BJ (cell line): ENCODE measurements around the gene TCAP. TPM values are rescaled to one million over a fixed set of nuclear protein-coding genes. Genes with fewer than 3 reads are reported as not detected.

Experiments used
- CTCF ChIA-PET: fragments of 350-600 bp; formaldehyde crosslinking; extraction: SDS; loops from one replicate; lab custom pipeline; 2021; ENCODE audit warnings: antibody characterized with exemption, inconsistent platforms; lab: Yijun Ruan, JAX
- POLR2A ChIA-PET: fragments of 300-600 bp; sonication (Branson Sonifier 250); formaldehyde crosslinking; extraction: SDS; loops from one replicate; lab custom pipeline; 2021; ENCODE audit warnings: antibody characterized with exemption; lab: Charles Lee
- DNase-seq: peaks from one replicate; pipeline ENCODE4 v3.0.0-alpha.2; 2011; ENCODE audit warnings: low read depth
- H3K27me3 ChIP-seq: 2 replicates; pipeline ENCODE4 v1.6.0; 2011; ENCODE audit warnings: low read length; ENCODE audit not compliant: control insufficient read depth, insufficient read depth
- H3K36me3 ChIP-seq: 2 replicates; pipeline ENCODE4 v1.5.1; 2011; ENCODE audit warnings: low read length; ENCODE audit not compliant: control insufficient read depth, insufficient read depth
- H3K4me3 ChIP-seq: 2 replicates; pipeline ENCODE4 v1.5.1; 2011; ENCODE audit warnings: low read depth, mild to moderate bottlenecking, control low read depth, low read length
- CTCF ChIP-seq: IDR thresholded peaks from 2 replicates; pipeline ENCODE4 v1.5.1; 2011; ENCODE audit warnings: low read depth, mild to moderate bottlenecking, control low read depth, inconsistent platforms, low read length, moderate library complexity; ENCODE audit not compliant: insufficient read depth
- polyA plus RNA-seq: library from polyadenylated mRNA; depleted of rRNA; stranded (reverse); fragments of >200 nt; gene quantifications from 2 replicates; pipeline ENCODE4 v1.2.3, GENCODE V29; 2011

TCAP gene
- polyA plus RNA-seq, 1 experiment: 0.22 TPM

GRCh38 chr17:39674702-39675389 lies 9.7 kb downstream of the TCAP start:
- CTCF ChIA-PET: interaction anchor here (1.0 to 16.9 kb wide), 4 partner anchors 8 to 55 kb away, joined by 3 to 185 read pairs (median 3); partner anchors contain the start of genes MIEN1, PGAP3 and PPP1R1B

GRCh38 chr17:39675390-39676082 lies 10.4 kb downstream of the TCAP start:
- ChIA-PET CTCF (interaction anchor here (1.0 to 16.9 kb wide), 4 partner anchors 9 to 54 kb away, joined by 3 to 185 read pairs (median 3); partner anchors contain the start of genes MIEN1, PGAP3 and PPP1R1B), POLR2A (no interaction called here)
- H3K36me3 ChIP-seq: peaks cover 1% of the 10 kb centered on the region; the same call in 1 of the 2 replicates
- no peak overlapping the region for H3K4me3 ChIP-seq
- no peak for TF ChIP-seq CTCF
- DNase-seq: no peak
- H3K27me3 ChIP-seq: peaks cover 4% of the 10 kb centered on the region

More at GRCh38 chr17:39674702-39675389, 9.7 kb downstream of the TCAP start:
- no peak for DNase-seq
- H3K4me3 ChIP-seq: no peak overlapping the region
- POLR2A ChIA-PET: no interaction called here
- TF ChIP-seq CTCF: no peak
- H3K36me3 ChIP-seq: no peaks in the 10 kb centered on the region; the same call in 1 of the 2 replicates
- H3K27me3 ChIP-seq: peaks cover 8% of the 10 kb centered on the region

GRCh38 chr17:39676198-39676819 lies 11.2 kb downstream of the TCAP start:
- Histone ChIP-seq H3K36me3 (peaks cover 1% of the 10 kb centered on the region; the same call in 1 of the 2 replicates), H3K27me3 (no peaks in the 10 kb centered on the region; the same call in 1 of the 2 replicates), H3K4me3 (no peak overlapping the region)
- no peak for TF ChIP-seq CTCF
- no peak for DNase-seq
- ChIA-PET POLR2A (no interaction called here), CTCF (interaction anchor here (1.1 to 16.9 kb wide), 4 partner anchors 12 to 54 kb away, joined by 3 to 185 read pairs (median 3); partner anchors contain the start of genes ERBB2, MIEN1, PGAP3 and PPP1R1B)

GRCh38 chr17:39677072-39677471 lies 11.9 kb downstream of the TCAP start:
- ChIA-PET POLR2A (interaction anchor here (1.3 kb wide), 1 partner anchor 11 kb away, joined by 4 read pairs; the partner anchor contains the start of gene PGAP3), CTCF (interaction anchor here (1.1 to 16.9 kb wide), 8 partner anchors 8 to 55 kb away, joined by 3 to 185 read pairs (median 6); partner anchors contain the start of genes ERBB2, PGAP3, PNMT and PPP1R1B)
- no peak for DNase-seq

More at GRCh38 chr17:39677072-39677471, 11.9 kb downstream of the TCAP start:
- Histone ChIP-seq H3K36me3 (peaks cover 1% of the 10 kb centered on the region; the same call in 1 of the 2 replicates), H3K27me3 (no peaks in the 10 kb centered on the region), H3K4me3 (no peak overlapping the region)
- TF ChIP-seq CTCF: no peak
